Ishikawa (cell line): ENCODE measurements around the gene PPFIA4.

Source experiments
- EGR1 ChIP-seq: IDR thresholded peaks from 2 replicates; pipeline ENCODE4 v1.6.1; 2012
- EP300 ChIP-seq: IDR thresholded peaks from 2 replicates; pipeline ENCODE4 v1.6.1; 2012; ENCODE audit warnings: borderline replicate concordance
- NFIC ChIP-seq: IDR thresholded peaks from 2 replicates; pipeline ENCODE4 v1.6.1; 2012
- RAD21 ChIP-seq: IDR thresholded peaks from 2 replicates; pipeline ENCODE4 v1.6.1; 2012; ENCODE audit warnings: low read depth
- TAF1 ChIP-seq: IDR thresholded peaks from 2 replicates; pipeline ENCODE4 v1.6.1; 2012; ENCODE audit warnings: low read depth, mild to moderate bottlenecking
- TCF12 ChIP-seq: IDR thresholded peaks from 2 replicates; pipeline ENCODE4 v1.6.1; 2012; ENCODE audit warnings: low read depth
- YY1 ChIP-seq: IDR thresholded peaks from 2 replicates; pipeline ENCODE4 v1.6.1; 2012; ENCODE audit warnings: low read depth
- ZBTB7A ChIP-seq: IDR thresholded peaks from 2 replicates; pipeline ENCODE4 v1.6.1; 2012; ENCODE audit warnings: low read depth
- TF ChIP-seq, protein P1 (sequence below): IDR thresholded peaks from 2 replicates; pipeline ENCODE4 v1.6.1; 2012; ENCODE audit warnings: low read depth, mild to moderate bottlenecking
- TF ChIP-seq, protein P2 (sequence below): IDR thresholded peaks from 2 replicates; pipeline ENCODE4 v1.6.1; 2012
- TF ChIP-seq, protein P3 (sequence below): IDR thresholded peaks from 2 replicates; pipeline ENCODE4 v1.6.1; 2012

- TF ChIP-seq RAD21 (no peak), NFIC (no peak), EGR1 (no peak), TCF12 (no peak), EP300 (no peak), YY1 (no peak), ZBTB7A (no peak), TAF1 (no peak)
- TF ChIP-seq, protein P1, sequence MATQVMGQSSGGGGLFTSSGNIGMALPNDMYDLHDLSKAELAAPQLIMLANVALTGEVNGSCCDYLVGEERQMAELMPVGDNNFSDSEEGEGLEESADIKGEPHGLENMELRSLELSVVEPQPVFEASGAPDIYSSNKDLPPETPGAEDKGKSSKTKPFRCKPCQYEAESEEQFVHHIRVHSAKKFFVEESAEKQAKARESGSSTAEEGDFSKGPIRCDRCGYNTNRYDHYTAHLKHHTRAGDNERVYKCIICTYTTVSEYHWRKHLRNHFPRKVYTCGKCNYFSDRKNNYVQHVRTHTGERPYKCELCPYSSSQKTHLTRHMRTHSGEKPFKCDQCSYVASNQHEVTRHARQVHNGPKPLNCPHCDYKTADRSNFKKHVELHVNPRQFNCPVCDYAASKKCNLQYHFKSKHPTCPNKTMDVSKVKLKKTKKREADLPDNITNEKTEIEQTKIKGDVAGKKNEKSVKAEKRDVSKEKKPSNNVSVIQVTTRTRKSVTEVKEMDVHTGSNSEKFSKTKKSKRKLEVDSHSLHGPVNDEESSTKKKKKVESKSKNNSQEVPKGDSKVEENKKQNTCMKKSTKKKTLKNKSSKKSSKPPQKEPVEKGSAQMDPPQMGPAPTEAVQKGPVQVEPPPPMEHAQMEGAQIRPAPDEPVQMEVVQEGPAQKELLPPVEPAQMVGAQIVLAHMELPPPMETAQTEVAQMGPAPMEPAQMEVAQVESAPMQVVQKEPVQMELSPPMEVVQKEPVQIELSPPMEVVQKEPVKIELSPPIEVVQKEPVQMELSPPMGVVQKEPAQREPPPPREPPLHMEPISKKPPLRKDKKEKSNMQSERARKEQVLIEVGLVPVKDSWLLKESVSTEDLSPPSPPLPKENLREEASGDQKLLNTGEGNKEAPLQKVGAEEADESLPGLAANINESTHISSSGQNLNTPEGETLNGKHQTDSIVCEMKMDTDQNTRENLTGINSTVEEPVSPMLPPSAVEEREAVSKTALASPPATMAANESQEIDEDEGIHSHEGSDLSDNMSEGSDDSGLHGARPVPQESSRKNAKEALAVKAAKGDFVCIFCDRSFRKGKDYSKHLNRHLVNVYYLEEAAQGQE = no peak
- TF ChIP-seq, protein P2, sequence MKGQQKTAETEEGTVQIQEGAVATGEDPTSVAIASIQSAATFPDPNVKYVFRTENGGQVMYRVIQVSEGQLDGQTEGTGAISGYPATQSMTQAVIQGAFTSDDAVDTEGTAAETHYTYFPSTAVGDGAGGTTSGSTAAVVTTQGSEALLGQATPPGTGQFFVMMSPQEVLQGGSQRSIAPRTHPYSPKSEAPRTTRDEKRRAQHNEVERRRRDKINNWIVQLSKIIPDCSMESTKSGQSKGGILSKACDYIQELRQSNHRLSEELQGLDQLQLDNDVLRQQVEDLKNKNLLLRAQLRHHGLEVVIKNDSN = no peak
- TF ChIP-seq, protein P3, sequence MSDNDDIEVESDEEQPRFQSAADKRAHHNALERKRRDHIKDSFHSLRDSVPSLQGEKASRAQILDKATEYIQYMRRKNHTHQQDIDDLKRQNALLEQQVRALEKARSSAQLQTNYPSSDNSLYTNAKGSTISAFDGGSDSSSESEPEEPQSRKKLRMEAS = no peak
Observed at GRCh38 chr1:203086992-203087763, 60.9 kb downstream of the PPFIA4 start.
